Osteocyte (in vitro differentiated cells): Measurements from ENCODE around the gene ACOX2. TPM values are rescaled to one million over a fixed set of nuclear protein-coding genes. Genes with fewer than 3 reads are reported as not detected.
A peak's percentile ranks its signal among the peaks of the same experiment; 100 is the strongest.

ENCODE experiments used
- DNase-seq: peaks from one replicate; pipeline ENCODE4 v3.0.0; 2021; ENCODE audit warnings: mixed read lengths; ENCODE audit not compliant: unreplicated experiment; ENCODE audit errors: extremely low spot score
- H3K27ac Mint-ChIP-seq: one replicate; pipeline ENCODE4 v1.8.0; 2021; ENCODE audit warnings: mild to moderate bottlenecking, mixed read lengths; ENCODE audit not compliant: unreplicated experiment
- H3K27me3 Mint-ChIP-seq: one replicate; pipeline ENCODE4 v1.8.0; 2021; ENCODE audit warnings: mixed read lengths; ENCODE audit not compliant: unreplicated experiment
- H3K36me3 Mint-ChIP-seq: one replicate; pipeline ENCODE4 v1.8.0; 2021; ENCODE audit warnings: mixed read lengths; ENCODE audit not compliant: unreplicated experiment
- H3K4me1 Mint-ChIP-seq: one replicate; pipeline ENCODE4 v1.8.0; 2021; ENCODE audit warnings: mixed read lengths; ENCODE audit not compliant: unreplicated experiment
- H3K4me3 Mint-ChIP-seq: one replicate; pipeline ENCODE4 v1.8.0; 2021; ENCODE audit warnings: mild to moderate bottlenecking, moderate library complexity, mixed read lengths; ENCODE audit not compliant: unreplicated experiment
- H3K9me3 Mint-ChIP-seq: one replicate; pipeline ENCODE4 v1.8.0; 2021; ENCODE audit warnings: mixed read lengths; ENCODE audit not compliant: unreplicated experiment
- total RNA-seq: library from RNA; stranded (reverse); gene quantifications from 2 replicates; pipeline ENCODE4 v1.2.1, GENCODE V29; 2021
- TF ChIP-seq, protein P1 (sequence below): fragments of 200-600 bp; sonication (generic); IDR thresholded peaks from 2 replicates; pipeline ENCODE4 v1.5.0; 2021; ENCODE audit warnings: antibody characterized with exemption, mild to moderate bottlenecking, moderate library complexity

The ACOX2 gene
- total RNA-seq, 1 donor from 2014 or later, result 0.51 TPM

DNA sequence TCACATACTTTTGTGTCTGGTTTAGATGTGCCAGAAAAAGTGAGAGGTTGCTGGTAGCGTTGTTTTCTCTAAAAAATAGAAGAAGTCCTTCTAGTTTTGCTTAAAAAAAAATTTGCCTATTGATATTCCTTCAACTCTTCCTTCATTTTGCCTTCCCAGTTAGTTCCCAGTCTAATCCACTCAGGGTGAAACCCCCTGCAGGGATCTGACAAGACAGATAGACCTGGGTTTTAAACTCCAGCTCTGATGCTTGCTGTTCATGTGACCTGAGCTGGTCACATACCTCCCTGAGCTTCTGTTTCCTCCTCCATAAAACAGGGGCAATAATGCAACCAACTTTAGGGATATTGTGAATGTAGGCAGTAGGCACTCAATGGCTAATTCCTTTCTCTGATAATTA, 63.7 kb downstream of the ACOX2 start:
- no peak overlapping the region for H3K4me3 Mint-ChIP-seq
- peak overlapping the region; percentile 62 for H3K27ac Mint-ChIP-seq
- TF ChIP-seq, protein P1, sequence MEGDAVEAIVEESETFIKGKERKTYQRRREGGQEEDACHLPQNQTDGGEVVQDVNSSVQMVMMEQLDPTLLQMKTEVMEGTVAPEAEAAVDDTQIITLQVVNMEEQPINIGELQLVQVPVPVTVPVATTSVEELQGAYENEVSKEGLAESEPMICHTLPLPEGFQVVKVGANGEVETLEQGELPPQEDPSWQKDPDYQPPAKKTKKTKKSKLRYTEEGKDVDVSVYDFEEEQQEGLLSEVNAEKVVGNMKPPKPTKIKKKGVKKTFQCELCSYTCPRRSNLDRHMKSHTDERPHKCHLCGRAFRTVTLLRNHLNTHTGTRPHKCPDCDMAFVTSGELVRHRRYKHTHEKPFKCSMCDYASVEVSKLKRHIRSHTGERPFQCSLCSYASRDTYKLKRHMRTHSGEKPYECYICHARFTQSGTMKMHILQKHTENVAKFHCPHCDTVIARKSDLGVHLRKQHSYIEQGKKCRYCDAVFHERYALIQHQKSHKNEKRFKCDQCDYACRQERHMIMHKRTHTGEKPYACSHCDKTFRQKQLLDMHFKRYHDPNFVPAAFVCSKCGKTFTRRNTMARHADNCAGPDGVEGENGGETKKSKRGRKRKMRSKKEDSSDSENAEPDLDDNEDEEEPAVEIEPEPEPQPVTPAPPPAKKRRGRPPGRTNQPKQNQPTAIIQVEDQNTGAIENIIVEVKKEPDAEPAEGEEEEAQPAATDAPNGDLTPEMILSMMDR, result no peak
- H3K9me3 Mint-ChIP-seq, result no peaks in the 10 kb centered on the region
- no peaks in the 10 kb centered on the region for H3K36me3 Mint-ChIP-seq
- H3K27me3 Mint-ChIP-seq, result no peaks in the 10 kb centered on the region
- no peak for DNase-seq
- H3K4me1 Mint-ChIP-seq, result peaks cover 56% of the 10 kb centered on the region

DNA sequence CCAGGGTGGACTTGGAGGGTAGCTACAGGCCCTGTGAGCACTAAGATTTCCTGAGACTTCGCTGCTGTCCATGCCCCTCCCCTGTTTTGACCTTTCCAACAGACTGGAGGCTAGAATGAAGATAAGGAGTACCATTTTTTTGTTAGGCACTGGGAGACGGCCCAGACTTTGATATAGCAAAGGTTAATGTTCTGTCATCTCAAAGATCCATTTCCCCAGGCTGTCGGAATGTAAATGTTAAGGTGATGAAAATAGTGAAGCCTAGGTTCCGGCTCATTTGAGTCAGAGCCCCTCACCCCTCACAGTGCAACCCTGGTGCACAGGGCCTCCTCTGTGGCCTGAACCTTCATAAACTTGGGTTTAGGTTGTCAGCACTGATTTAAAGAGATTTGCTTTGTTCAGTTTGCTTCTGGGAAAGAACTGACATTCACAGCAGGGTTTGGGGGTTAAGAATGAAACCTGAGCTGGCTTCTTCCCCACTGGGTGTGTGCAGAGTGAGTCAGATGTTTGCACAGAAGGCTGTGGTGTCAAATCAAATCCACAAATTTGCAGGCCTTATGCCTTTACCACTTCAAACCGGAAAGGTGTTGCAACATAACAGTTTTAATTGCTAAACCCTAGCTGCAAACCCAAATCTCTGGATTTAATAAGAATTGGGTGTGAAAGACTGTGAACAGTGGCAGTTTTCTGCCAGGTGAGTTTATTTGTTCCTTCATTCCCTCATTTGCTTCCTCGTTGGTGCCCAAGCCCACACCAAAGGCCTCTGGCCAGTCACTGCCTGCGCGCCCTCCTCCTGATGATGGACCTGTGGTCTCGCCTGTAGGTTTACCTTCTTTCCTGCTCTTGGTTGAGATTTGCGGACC, 65.7 kb downstream of the ACOX2 start:
- peak; percentile 85 for DNase-seq
- no peaks in the 10 kb centered on the region for H3K9me3 Mint-ChIP-seq
- no peak overlapping the region for H3K4me3 Mint-ChIP-seq
- peak overlapping the region; percentile 86 for H3K27ac Mint-ChIP-seq
- H3K27me3 Mint-ChIP-seq, result no peaks in the 10 kb centered on the region
- TF ChIP-seq, protein P1, result no peak
- no peaks in the 10 kb centered on the region for H3K36me3 Mint-ChIP-seq
- H3K4me1 Mint-ChIP-seq, result peaks cover 56% of the 10 kb centered on the region

DNA sequence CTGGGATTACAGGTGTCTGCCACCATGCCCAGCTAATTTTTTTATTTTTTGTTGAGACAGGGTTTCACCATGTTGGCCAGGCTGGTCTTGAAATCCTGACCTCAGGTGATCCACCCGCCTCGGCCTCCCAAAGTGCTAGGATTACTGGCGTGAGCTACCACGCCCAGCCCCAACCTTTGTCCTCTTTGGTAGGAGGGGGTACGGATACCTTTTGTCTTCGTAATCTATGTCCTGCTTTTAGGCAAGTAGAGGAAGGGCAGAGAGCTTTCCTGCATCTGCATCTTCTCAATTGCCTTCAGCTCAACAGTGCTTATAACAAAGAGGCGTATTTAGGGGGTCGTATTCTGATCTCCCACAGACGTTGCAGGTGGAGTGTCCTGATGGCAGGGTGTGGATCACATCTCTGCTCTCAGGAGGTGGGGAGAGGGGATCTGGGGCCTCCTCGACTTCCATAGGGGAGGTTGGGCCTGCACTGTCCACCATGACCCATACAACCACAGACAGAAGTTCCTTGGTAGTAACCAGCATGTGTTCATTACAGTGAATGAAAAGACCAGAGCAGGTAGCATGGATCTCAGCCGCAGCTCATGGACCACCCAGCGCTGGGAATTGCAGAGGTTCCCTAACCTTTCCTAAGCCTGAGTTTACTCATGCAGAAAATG, 66.5 kb downstream of the ACOX2 start:
- TF ChIP-seq, protein P1, result no peak
- Mint-ChIP-seq H3K27me3 (no peaks in the 10 kb centered on the region), H3K4me1 (peaks cover 59% of the 10 kb centered on the region), H3K4me3 (no peak overlapping the region), H3K9me3 (no peaks in the 10 kb centered on the region), H3K36me3 (no peaks in the 10 kb centered on the region), H3K27ac (peak overlapping the region; percentile 86)
- peak; percentile 49 for DNase-seq

DNA sequence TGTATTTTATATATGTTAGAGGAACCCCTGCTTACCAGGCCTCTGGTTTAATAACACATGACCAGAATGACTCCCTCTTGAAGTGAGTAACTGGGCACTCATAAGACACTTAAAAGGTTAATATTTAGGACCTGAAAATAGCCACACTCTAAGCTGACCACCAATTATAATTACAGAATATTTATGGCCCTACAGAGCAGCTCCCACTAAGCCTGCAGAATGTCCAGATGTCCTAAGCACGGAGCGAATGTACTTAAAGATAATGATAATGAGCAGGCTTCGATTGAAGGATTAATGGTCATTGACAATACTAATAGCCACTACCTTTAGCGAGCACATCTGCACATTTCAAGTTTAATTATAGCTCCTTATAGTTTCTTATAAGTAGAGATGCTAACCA, 67.9 kb downstream of the ACOX2 start:
- H3K4me1 Mint-ChIP-seq, result peaks cover 49% of the 10 kb centered on the region
- no peaks in the 10 kb centered on the region for H3K27me3 Mint-ChIP-seq
- no peaks in the 10 kb centered on the region for H3K36me3 Mint-ChIP-seq
- H3K9me3 Mint-ChIP-seq, result no peaks in the 10 kb centered on the region
- no peak overlapping the region for H3K4me3 Mint-ChIP-seq
- TF ChIP-seq, protein P1, result no peak
- DNase-seq, result no peak
- H3K27ac Mint-ChIP-seq, result no peak overlapping the region

DNA sequence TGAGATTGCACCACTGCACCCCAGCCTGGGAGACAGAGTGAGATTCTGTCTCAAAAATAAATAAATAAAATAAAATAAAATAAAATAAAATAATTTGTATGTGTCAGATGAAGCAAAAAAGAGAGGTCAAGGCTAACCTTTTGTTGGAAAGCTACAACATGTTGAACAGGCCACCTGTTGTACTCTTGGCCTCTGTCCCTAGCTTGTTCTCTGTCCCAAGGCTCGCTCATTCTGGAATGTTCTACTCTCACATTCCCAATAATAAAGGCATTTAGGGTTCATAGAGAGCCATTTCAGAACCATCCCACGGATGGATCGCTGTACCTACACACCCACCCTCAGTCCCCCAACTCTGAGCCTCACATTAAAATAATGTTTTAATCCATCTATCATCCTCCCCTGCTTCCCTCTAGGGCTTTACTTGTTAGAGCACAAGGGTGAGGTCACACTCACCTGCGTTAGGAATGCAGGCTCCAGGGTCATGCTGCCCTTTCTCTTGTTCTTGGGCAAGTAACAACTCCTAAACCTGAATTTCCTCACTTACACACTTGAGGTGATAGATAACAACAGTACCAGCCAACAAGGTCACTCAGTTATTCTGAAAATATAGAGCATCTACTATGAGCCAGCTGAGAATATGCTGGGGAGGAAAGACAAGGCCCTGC, 70.0 kb downstream of the ACOX2 start:
- H3K27ac Mint-ChIP-seq, result no peak overlapping the region

More for the DNA sequence above, 70.0 kb downstream of the ACOX2 start:
- no peaks in the 10 kb centered on the region for H3K36me3 Mint-ChIP-seq
- H3K4me3 Mint-ChIP-seq, result no peak overlapping the region
- no peak for DNase-seq
- H3K4me1 Mint-ChIP-seq, result peaks cover 50% of the 10 kb centered on the region
- no peaks in the 10 kb centered on the region for H3K27me3 Mint-ChIP-seq
- TF ChIP-seq, protein P1, result no peak
- no peaks in the 10 kb centered on the region for H3K9me3 Mint-ChIP-seq
